Motor neuron (in vitro differentiated cells): Measurements from ENCODE around the gene TBL2. TPM values are rescaled to one million over a fixed set of nuclear protein-coding genes. Genes with fewer than 3 reads are reported as not detected.
"Not testable (repeated sequence)": the region's sequence is repeated elsewhere in the genome, so short reads cannot be mapped to it uniquely, and the experiment has no call there.

Experiments used
- ATAC-seq, 8 experiments: fragments of 200-7000 bp; cut with Tn5 transposase; replicated peaks in 6 of 8; 2 replicates each; pipeline ENCODE4 v1.8.0; 2021; ENCODE audit warnings: mild to moderate bottlenecking in 8 of 8, moderate library complexity in 8 of 8
- H3K27ac ChIP-seq, 2 donors: fragments of 250-450 bp; sonication (Bioruptor Pico); 2 replicates each; pipeline ENCODE4 v1.9.0; 2021; ENCODE audit warnings: antibody characterized with exemption in 2 of 2, mild to moderate bottlenecking in 2 of 2, moderate library complexity in 1 of 2
- H3K4me1 ChIP-seq, 2 donors: fragments of 250-450 bp; sonication (Bioruptor Pico); replicated peaks in 1 of 2; 2 replicates each; pipeline ENCODE4 v1.6.1; 2021; ENCODE audit warnings: antibody characterized with exemption in 2 of 2, mild to moderate bottlenecking in 2 of 2, moderate library complexity in 1 of 2
- H3K4me3 ChIP-seq, 5 donors: fragments of 250-450 bp; sonication (Bioruptor Pico); 2 replicates each; pipeline ENCODE4 v1.9.0; 2021; ENCODE audit warnings: antibody characterized with exemption in 5 of 5, mild to moderate bottlenecking in 5 of 5, moderate library complexity in 4 of 5
- WGBS, 10 experiments: fragments of 450-650 bp; shearing (Covaris generic); methylation state at CpG; one replicate each; pipeline ENCODE4 v1.0.0; 2022; 5-methylcytosine and 5-hydroxymethylcytosine counted together
- in situ Hi-C, 9 experiments: fragments of 400-800 bp; cut with MboI; loops; one replicate each; pipeline ENCODE4 v1.15.0; 2021; ENCODE audit warnings: low sequenced_read_pairs in 9 of 9, low pct_unique_long_range_greater_than_20kb in 2 of 9; ENCODE audit not compliant: unreplicated experiment in 9 of 9
- total RNA-seq, 8 experiments: library from RNA; unstranded; fragments of 300-600 nt; gene quantifications; 2 replicates each; pipeline versions ENCODE4 v1.2.3 to v1.2.4, GENCODE V29; 2022

The TBL2 gene
- total RNA-seq, 8 experiments from 2014 or later = 34.7 to 52.4 (median 38.1) TPM

- in situ Hi-C loops = loop anchor here in 7 of 9 experiments (10.0 to 25.0 kb wide), 5 partner anchors 72 to 259 kb away; partner anchors contain the start of genes TMEM270 (in 2 of the 7) and ABHD11 (in 1 of the 7)
- H3K4me1 ChIP-seq = no peaks in the 10 kb centered on the region
- no peak overlapping the region for H3K27ac ChIP-seq
- ATAC-seq = peak in 3 of 8 experiments; percentile 7 to 56 (median 46)
- H3K4me3 ChIP-seq = no peak overlapping the region
- 40 to 60% (median 50%) methylated on average over 1 to 2 of the region's 22 CpGs; no CpG with 5 or more reads in 7 of the 10 experiments for WGBS, 10 experiments
Observed at GRCh38 chr7:73602721-73603651, 24.6 kb upstream of the TBL2 start.

- Histone ChIP-seq H3K27ac (no peak overlapping the region), H3K4me1 (no peaks in the 10 kb centered on the region), H3K4me3 (no peak overlapping the region)
- WGBS, 10 experiments = no CpG with 5 or more reads among the region's 7 CpGs
- ATAC-seq = no peak
- in situ Hi-C loops = loop anchor here in 7 of 9 experiments (10.0 to 25.0 kb wide), 5 partner anchors 75 to 262 kb away; partner anchors contain the start of genes TMEM270 (in 2 of the 7) and ABHD11 (in 1 of the 7)
Observed at GRCh38 chr7:73599916-73600315, 21.5 kb upstream of the TBL2 start.

DNA sequence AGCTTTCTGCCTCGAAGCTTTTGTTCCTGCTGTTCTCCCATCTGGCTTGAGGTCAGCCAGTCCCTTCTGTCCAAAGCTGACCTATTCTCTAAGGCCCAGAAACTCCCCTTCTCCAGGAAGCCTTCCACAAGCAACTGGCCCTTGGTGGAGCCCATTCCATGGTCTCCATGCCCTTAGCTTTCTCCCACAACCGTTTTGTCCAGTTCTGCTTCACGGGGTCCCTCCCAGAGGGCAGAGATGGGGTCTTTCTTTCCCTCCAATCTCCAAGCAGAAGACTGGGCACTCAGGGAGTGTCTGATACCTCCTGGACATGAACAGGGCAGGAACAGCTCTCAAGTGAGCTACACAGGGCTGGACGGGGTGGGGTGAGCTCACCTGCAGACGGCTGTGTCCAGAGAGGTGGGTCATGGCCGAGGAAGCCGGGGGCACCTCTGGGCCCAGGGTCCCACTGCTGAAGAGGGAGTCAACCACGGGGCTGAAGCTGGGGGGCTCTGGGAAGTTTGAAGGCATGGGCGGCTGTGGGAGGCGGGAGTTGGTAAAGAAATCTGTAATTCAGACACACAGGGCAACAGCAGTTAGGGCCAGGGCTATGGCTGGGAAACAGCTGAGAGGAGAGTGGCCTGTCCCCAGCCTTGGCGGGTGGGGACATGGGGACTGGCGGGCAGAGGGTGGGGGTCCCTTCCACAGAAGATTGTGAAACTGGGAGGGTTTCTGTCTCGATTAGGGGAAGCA lies 20.9 kb upstream of the TBL2 start:
- Histone ChIP-seq H3K4me3 (no peak overlapping the region), H3K27ac (no peak overlapping the region), H3K4me1 (no peaks in the 10 kb centered on the region)
- 20 to 80% (median 61%) methylated on average over 1 to 3 of the region's 13 CpGs; no CpG with 5 or more reads in 3 of the 10 experiments for WGBS, 10 experiments
- no peak for ATAC-seq
- in situ Hi-C loops = no loop called here

GRCh38 chr7:73597978-73598782 lies 19.8 kb upstream of the TBL2 start:
- H3K4me1 ChIP-seq = no peaks in the 10 kb centered on the region
- 20 to 92% (median 75%) methylated on average over 1 to 5 of the region's 5 CpGs; no CpG with 5 or more reads in 1 of the 10 experiments for WGBS, 10 experiments
- ATAC-seq = peak in 2 of 8 experiments; percentile 49 to 71
- no peak overlapping the region for H3K4me3 ChIP-seq
- in situ Hi-C loops = no loop called here
- H3K27ac ChIP-seq = no peak overlapping the region

DNA sequence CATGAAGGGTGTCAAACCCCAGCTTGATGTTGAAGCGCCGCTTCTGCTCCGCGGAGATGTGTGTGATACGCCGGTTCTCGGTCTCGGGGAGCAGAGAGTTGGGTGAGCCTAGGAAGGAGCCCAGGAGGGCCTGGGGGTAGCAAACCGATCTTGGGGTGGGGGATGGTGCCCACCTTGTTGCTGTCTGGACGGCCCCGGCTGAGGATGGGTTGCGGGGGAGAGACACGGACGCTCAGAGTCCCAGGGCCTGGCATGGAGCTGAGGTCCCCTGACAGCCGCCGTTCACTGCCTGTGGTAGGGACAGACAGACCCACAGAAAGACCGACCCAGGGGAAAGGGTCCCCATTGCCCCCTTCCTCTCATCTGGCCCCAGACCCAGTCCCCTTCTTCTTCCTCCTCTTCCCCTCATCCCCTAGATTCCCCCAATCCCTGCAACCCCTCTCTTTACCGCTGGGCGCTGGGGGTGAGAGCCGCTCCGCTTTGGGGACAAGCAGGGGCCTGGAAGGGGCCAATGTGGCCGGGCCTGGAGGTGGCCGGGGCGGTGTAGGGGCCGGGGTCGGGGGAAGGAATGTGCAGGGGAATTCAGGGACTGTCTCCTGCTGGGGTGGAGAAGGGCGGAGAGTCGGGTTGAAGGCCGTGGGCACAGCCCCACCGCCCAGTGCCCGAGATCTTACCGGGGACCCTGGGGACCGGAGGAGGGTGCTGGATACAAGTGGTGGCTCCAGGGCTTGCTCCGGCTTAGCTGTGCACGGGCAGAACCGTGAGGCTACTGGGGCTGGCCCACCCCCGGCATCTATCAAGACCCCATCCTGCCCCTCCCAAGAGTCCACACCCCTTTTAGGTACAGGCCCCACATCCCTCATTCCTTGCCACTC lies 18.0 kb upstream of the TBL2 start:
- peak in 3 of 8 experiments; percentile 11 to 14 (median 11) for ATAC-seq
- in situ Hi-C loops = no loop called here
- no peaks in the 10 kb centered on the region for H3K4me1 ChIP-seq
- no peak overlapping the region for H3K4me3 ChIP-seq
- no peak overlapping the region for H3K27ac ChIP-seq
- WGBS, 10 experiments = no CpG with 5 or more reads among the region's 37 CpGs

GRCh38 chr7:73595358-73595757 lies 17.0 kb upstream of the TBL2 start:
- H3K4me1 ChIP-seq = no peaks in the 10 kb centered on the region
- H3K4me3 ChIP-seq = no peak overlapping the region
- no peak overlapping the region for H3K27ac ChIP-seq
- 73% methylated on average over 2 of the region's 9 CpGs; no CpG with 5 or more reads in 9 of the 10 experiments for WGBS, 10 experiments
- no peak for ATAC-seq
- in situ Hi-C loops = no loop called here

DNA sequence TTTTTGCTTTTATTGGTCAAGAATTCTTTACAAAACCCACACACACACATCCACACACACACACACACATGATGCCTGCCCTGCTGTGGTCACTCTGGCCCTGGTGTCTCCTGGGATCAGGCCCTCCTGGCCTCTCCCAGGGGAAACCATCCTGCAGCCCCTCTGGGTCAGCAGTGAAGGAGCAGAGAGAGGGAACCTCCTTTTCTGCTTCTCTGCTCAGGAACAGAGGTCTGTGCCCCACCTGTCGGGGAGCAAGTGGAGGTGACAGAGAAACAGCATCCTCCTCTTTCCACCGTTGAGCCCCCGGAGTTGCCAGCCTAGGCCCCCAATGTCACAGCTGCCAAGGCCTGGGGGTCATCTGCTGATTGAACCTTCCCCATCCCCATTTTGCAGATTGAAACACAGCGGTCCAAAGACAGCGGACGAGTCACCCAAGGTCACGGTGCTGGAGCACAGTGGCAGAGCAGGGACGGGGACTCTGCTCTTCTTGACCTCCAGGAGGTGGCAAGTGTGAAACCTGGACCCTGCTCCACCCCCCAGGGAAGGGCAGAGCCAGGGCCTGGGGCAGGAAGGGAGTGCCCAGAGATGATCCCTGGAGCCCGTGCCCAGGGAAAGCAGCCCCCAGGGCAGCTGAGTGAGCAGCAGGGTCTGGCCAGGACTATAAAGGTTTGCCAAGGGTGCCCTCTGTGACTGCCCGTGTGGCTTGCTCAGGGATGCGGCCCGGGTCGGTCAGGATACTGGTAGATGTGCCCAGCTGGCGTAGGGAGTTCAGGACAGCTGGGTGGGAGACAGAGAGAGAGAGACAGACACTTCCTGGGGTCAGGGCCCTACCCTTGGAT lies 15.0 kb upstream of the TBL2 start:
- no peaks in the 10 kb centered on the region for H3K4me1 ChIP-seq
- in situ Hi-C loops = no loop called here
- H3K4me3 ChIP-seq = no peak overlapping the region
- no peak overlapping the region for H3K27ac ChIP-seq
- ATAC-seq = peak in 2 of 8 experiments; percentile 8 to 13
- WGBS, 10 experiments = 20 to 80% (median 51%) methylated on average over 1 to 6 of the region's 14 CpGs; no CpG with 5 or more reads in 3 of the 10 experiments

DNA sequence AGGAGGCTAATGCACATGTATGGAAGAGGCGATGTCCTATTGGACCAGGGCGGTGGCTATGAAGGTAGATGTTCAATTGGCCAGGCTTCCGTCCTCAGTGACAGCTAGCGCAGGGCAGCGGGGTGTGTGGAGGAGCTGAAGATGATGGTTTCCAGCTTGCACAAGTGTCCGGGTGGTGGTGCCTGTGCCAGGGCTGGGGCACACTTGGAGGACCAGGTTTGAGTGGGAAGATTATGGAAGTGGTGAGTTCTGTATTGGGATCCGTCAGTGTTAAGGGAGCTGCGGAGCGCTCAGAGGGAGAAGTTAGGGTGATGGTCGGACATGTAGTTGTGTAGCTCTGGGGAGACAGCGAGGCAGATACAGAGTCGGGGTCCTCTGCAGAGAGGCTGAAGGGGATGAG lies 8.5 kb upstream of the TBL2 start:
- Histone ChIP-seq H3K4me3 (no peak overlapping the region), H3K27ac (peak overlapping the region in 1 of 2 donors; percentile 59), H3K4me1 (peaks cover 0 to 6% of the 10 kb centered on the region in 2 donors)
- in situ Hi-C loops = no loop called here
- no peak for ATAC-seq
- 78 to 100% (median 85%) methylated on average over 1 to 12 of the region's 12 CpGs; no CpG with 5 or more reads in 1 of the 10 experiments for WGBS, 10 experiments

DNA sequence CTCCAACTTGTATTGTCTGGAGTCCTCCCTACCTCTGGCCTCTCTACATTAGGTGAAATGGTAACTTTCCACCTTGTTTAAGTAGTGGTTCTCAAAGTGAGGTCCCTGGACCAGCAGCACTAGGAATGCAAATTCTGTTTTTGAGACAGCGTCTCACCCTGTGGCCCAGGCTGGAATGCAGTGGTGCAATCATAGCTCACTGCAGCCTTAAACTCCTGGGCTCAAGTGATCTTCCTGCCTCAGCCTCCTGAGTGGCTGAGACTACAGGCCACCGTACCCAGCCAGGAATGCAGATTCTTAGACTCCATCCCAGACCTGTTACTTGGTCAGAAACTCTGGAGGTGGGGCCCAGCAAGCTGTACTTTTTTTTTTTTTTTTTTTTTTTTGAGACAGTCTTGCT lies 6.8 kb upstream of the TBL2 start:
- Histone ChIP-seq H3K4me1 (peaks cover 0 to 6% of the 10 kb centered on the region in 2 donors), H3K27ac (no peak overlapping the region), H3K4me3 (no peak overlapping the region)
- ATAC-seq = no peak
- WGBS, 10 experiments = 80 to 100% methylated on average over 1 to 2 of the region's 2 CpGs; no CpG with 5 or more reads in 8 of the 10 experiments
- in situ Hi-C loops = no loop called here

GRCh38 chr7:73582664-73583202 lies 4.4 kb upstream of the TBL2 start:
- no peak overlapping the region for H3K4me3 ChIP-seq
- no peak overlapping the region for H3K27ac ChIP-seq
- in situ Hi-C loops = no loop called here
- H3K4me1 ChIP-seq = peaks cover 2 to 7% of the 10 kb centered on the region in 2 donors
- 83 to 100% (median 96%) methylated on average over 1 to 4 of the region's 6 CpGs; no CpG with 5 or more reads in 3 of the 10 experiments for WGBS, 10 experiments
- no peak for ATAC-seq

DNA sequence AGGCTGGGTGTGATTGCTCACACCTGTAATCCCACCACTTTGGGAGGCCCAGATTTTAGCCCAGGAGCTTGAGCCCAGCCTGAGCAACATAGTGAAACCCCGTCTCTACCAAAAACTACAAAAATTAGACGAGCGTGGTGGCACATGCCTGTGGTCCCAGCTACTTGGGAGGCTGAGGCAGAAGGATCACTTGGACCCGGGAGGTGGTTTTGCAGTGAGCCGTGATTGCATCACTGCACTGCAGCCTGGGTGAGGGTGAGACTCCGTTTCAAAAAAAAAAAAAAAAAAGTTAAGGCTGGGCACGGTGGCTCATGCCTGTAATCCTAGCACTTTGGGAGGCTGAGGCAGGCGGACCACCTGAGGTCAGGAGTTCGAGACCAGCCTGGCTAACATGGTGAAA lies 2.6 kb upstream of the TBL2 start:
- H3K4me3 ChIP-seq, H3K27ac ChIP-seq, in situ Hi-C loops, ATAC-seq: not testable (repeated sequence)
- WGBS, 10 experiments = 40 to 83% (median 73%) methylated on average over 1 to 3 of the region's 9 CpGs; no CpG with 5 or more reads in 6 of the 10 experiments
- peaks cover 12 to 16% of the 10 kb centered on the region in 2 donors for H3K4me1 ChIP-seq
